Smooth muscle cell (in vitro differentiated cells): ENCODE results near the gene DSTN. TPM values are rescaled to one million over a fixed set of nuclear protein-coding genes. Genes with fewer than 3 reads are reported as not detected.
A peak's percentile ranks its signal among the peaks of the same experiment; 100 is the strongest.

Experiments used
- DNase-seq: peaks from one replicate; lab custom pipeline; 2025; ENCODE audit not compliant: unreplicated experiment; lab: John Stamatoyannopoulos, UW
- H2AFZ ChIP-seq: fragments of 200-600 bp; sonication (generic); 2 replicates; pipeline ENCODE4 v1.6.0; 2016; ENCODE audit warnings: antibody characterized with exemption, low read depth, mild to moderate bottlenecking
- H3F3A ChIP-seq: fragments of 200-600 bp; sonication (generic); 2 replicates; pipeline ENCODE4 v1.6.0; 2017; ENCODE audit warnings: antibody characterized with exemption, low read depth
- H3K27ac ChIP-seq: fragments of 200-600 bp; sonication (generic); 2 replicates; pipeline ENCODE4 v1.5.1; 2016; ENCODE audit warnings: low read depth, mild to moderate bottlenecking
- H3K27me3 ChIP-seq: fragments of 200-600 bp; sonication (generic); 2 replicates; pipeline ENCODE4 v1.6.1; 2016; ENCODE audit warnings: low read depth, mild to moderate bottlenecking
- H3K36me3 ChIP-seq: fragments of 200-600 bp; sonication (generic); 2 replicates; pipeline ENCODE4 v1.5.1; 2016; ENCODE audit warnings: low read depth
- H3K4me1 ChIP-seq: fragments of 200-600 bp; sonication (generic); 2 replicates; pipeline ENCODE4 v1.5.1; 2016; ENCODE audit warnings: low read depth
- H3K4me2 ChIP-seq: fragments of 200-600 bp; sonication (generic); 2 replicates; pipeline ENCODE4 v1.6.0; 2016; ENCODE audit warnings: mild to moderate bottlenecking
- H3K4me3 ChIP-seq: fragments of 200-600 bp; sonication (generic); 2 replicates; pipeline ENCODE4 v1.5.1; 2016; ENCODE audit warnings: mild to moderate bottlenecking
- H3K79me2 ChIP-seq: fragments of 200-600 bp; sonication (generic); 2 replicates; pipeline ENCODE4 v1.6.0; 2016; ENCODE audit warnings: low read depth, mild to moderate bottlenecking
- H3K9ac ChIP-seq: fragments of 200-600 bp; sonication (generic); 2 replicates; pipeline ENCODE4 v1.6.0; 2016; ENCODE audit warnings: low read depth
- H3K9me3 ChIP-seq: fragments of 200-600 bp; sonication (generic); replicated peaks from 2 replicates; pipeline ENCODE4 v1.5.1; 2016; ENCODE audit warnings: low read depth
- H4K20me1 ChIP-seq: fragments of 200-600 bp; sonication (generic); 2 replicates; pipeline ENCODE4 v1.6.0; 2016; ENCODE audit warnings: low read depth
- WGBS: methylation state at CpG from one replicate; pipeline ENCODE4 v1.1.7; 2016; ENCODE audit warnings: low lambda C conversion rate; 5-methylcytosine and 5-hydroxymethylcytosine counted together
- polyA plus RNA-seq: library from polyadenylated mRNA; unstranded; fragments of >200 nt; fragmentation: Nextera tagmentation; extraction: Ambion mirVana; gene quantifications from 2 replicates; pipeline ENCODE4 v1.2.1, GENCODE V29; 2016
- total RNA-seq: library from RNA; depleted of rRNA; stranded (reverse); fragments of >200 nt; gene quantifications from 2 replicates; pipeline ENCODE4 v1.2.3, GENCODE V29; 2014
- TF ChIP-seq, protein P1 (sequence below): fragments of 200-600 bp; sonication (generic); IDR thresholded peaks from 2 replicates; pipeline ENCODE4 v1.5.1; 2017; ENCODE audit warnings: borderline replicate concordance, mild to moderate bottlenecking, antibody characterized with exemption; ENCODE audit not compliant: insufficient read depth, poor library complexity, severe bottlenecking

DSTN gene
- total and polyA plus RNA-seq, 2 experiments from 2014 or later, result 486 to 534 TPM

- no peaks in the 10 kb centered on the region for H3K9me3 ChIP-seq
- no peak overlapping the region for H3K4me2 ChIP-seq
- peaks cover 100% of the 10 kb centered on the region for H4K20me1 ChIP-seq
- no peak overlapping the region for H3K4me3 ChIP-seq
- peak; percentile 8 for DNase-seq
- H2AFZ ChIP-seq, result no peak overlapping the region
- WGBS, result 55% methylated on average over 7 of the region's 7 CpGs
- H3K27me3 ChIP-seq, result no peaks in the 10 kb centered on the region
- no peaks in the 10 kb centered on the region for H3K4me1 ChIP-seq
- no peak overlapping the region for H3K9ac ChIP-seq
- TF ChIP-seq, protein P1, sequence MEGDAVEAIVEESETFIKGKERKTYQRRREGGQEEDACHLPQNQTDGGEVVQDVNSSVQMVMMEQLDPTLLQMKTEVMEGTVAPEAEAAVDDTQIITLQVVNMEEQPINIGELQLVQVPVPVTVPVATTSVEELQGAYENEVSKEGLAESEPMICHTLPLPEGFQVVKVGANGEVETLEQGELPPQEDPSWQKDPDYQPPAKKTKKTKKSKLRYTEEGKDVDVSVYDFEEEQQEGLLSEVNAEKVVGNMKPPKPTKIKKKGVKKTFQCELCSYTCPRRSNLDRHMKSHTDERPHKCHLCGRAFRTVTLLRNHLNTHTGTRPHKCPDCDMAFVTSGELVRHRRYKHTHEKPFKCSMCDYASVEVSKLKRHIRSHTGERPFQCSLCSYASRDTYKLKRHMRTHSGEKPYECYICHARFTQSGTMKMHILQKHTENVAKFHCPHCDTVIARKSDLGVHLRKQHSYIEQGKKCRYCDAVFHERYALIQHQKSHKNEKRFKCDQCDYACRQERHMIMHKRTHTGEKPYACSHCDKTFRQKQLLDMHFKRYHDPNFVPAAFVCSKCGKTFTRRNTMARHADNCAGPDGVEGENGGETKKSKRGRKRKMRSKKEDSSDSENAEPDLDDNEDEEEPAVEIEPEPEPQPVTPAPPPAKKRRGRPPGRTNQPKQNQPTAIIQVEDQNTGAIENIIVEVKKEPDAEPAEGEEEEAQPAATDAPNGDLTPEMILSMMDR, result peak; percentile 89
- H3K27ac ChIP-seq, result peak overlapping the region; percentile 58
- H3K36me3 ChIP-seq, result peaks cover 6% of the 10 kb centered on the region
- H3F3A ChIP-seq, result peaks cover 34% of the 10 kb centered on the region
- H3K79me2 ChIP-seq, result peaks cover 100% of the 10 kb centered on the region
Measured at GRCh38 chr20:17654649-17655285, 84.9 kb downstream of the DSTN start.

DNA sequence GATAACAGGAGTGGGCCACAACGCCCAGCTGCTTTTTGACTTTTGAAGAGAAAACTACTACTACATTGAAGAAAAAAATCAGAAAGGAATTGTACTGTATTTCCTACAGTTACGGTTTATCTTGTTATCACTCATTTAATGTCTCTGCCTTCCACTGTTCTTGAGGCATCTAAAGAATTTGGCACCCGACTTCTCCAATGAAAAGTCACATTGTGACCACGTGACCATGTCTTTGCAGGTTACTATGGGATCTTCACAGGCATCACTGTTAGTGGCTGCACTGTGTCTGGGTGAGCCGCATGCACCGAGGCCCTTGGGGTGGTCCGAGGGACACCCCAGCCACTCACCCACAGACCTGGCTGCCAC, 85.4 kb downstream of the DSTN start:
- DNase-seq, result no peak
- H3K27me3 ChIP-seq, result no peaks in the 10 kb centered on the region
- H3K9me3 ChIP-seq, result no peaks in the 10 kb centered on the region
- no peaks in the 10 kb centered on the region for H3K4me1 ChIP-seq
- H3K9ac ChIP-seq, result no peak overlapping the region
- peaks cover 34% of the 10 kb centered on the region for H3F3A ChIP-seq
- H3K36me3 ChIP-seq, result peaks cover 6% of the 10 kb centered on the region
- H3K27ac ChIP-seq, result peak overlapping the region; percentile 58
- no peak overlapping the region for H2AFZ ChIP-seq
- 60% methylated on average over 7 of the region's 7 CpGs for WGBS
- TF ChIP-seq, protein P1, result no peak
- no peak overlapping the region for H3K4me3 ChIP-seq
- peaks cover 100% of the 10 kb centered on the region for H3K79me2 ChIP-seq
- H4K20me1 ChIP-seq, result peaks cover 100% of the 10 kb centered on the region
- no peak overlapping the region for H3K4me2 ChIP-seq

GRCh38 chr20:17655865-17656479, 86.1 kb downstream of the DSTN start:
- H3F3A ChIP-seq, result peaks cover 34% of the 10 kb centered on the region
- H3K4me1 ChIP-seq, result no peaks in the 10 kb centered on the region
- no peaks in the 10 kb centered on the region for H3K27me3 ChIP-seq
- no peaks in the 10 kb centered on the region for H3K9me3 ChIP-seq
- H3K36me3 ChIP-seq, result peaks cover 6% of the 10 kb centered on the region
- H3K4me3 ChIP-seq, result no peak overlapping the region
- H3K79me2 ChIP-seq, result peaks cover 100% of the 10 kb centered on the region
- peak overlapping the region; percentile 58 for H3K27ac ChIP-seq
- DNase-seq, result no peak
- 61% methylated on average over 11 of the region's 11 CpGs for WGBS
- no peak overlapping the region for H3K4me2 ChIP-seq
- H2AFZ ChIP-seq, result no peak overlapping the region
- no peak overlapping the region for H3K9ac ChIP-seq
- H4K20me1 ChIP-seq, result peaks cover 100% of the 10 kb centered on the region
- TF ChIP-seq, protein P1, result no peak
